HG02840 (cell line): ENCODE data around the gene KCNQ2.

Source experiments
- ATAC-seq: cut with Tn5 transposase; IDR thresholded peaks from one replicate; pipeline ENCODE4 v1.9.1; 2021; ENCODE audit warnings: mild to moderate bottlenecking, moderate library complexity, moderate number of reproducible peaks; ENCODE audit not compliant: unreplicated experiment, low FRiP score

KCNQ2 gene

DNA sequence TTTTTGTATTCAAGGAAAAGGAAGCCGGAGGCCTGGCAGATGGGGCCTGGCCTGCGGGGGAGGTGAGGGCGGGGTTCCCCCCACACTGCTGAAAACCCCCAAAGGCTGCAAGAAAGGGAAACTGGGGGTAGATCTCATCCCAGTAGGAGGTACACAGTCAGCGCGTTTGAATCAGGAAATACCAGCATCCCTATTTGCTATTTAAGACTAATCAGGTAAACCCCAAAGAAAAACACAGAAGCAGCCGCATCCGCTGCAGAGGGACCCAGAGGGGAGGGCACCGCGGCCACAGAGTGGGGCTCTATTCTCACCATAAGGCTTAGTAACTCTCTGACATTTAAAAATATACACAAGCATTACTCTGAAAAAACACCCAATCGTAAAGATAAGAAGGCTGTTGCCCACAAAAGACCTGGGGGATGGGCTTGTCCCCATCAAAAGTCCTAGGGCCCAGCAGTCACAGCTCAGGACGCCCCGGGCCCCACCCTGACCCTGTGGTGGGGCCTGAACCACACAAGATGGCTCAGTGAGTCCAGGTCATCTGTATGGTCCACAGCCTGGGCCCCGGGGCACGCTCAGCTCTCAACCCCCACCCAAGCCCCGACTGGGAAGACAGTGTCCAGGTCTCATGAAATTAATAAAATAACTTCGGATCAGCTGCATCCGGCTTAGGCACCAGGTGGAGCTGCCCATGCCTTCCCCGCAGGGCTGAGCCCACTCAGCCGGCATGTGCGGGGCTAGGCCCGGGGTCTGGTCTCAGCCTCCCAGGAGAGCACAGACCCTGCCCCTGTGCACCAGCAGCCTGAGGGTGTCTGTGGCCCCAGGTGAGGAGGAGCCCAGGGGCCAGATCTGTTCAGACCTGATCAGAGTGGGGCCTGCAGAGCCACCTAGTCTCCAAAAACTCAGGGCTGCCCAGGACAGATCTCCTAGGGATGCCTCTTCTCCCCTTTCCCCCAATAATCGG lies 31.0 kb downstream of the KCNQ2 start:
- ATAC-seq, result no peak

DNA sequence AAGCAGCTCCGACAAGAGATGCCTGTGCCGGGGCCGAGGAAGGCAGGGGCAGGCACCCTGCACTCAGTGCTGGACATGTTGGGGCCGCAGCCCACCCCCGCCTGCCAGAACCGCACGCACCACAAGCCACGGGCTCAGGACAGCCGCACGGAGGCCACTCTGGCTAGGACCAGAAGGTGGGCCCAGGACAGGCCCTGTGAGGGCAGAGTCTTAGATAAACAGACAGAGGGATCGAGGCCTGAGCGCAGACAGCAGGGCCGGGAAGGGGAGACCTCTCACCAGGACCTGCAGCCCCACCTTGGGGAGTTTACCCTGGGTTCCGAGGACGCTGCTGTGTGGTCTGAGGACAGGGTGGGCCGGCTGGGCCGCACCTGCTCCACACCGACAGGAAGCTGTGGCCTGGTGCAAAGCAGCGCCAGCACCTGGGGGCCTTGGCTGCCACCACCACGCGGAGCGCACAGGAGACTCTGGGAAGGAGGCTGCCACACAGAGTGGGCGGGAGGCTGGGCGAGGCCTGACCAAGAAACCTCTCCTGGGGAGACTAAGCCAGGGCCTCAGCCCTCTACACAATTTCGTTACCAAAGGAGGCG lies 32.0 kb downstream of the KCNQ2 start:
- ATAC-seq, result no peak

DNA sequence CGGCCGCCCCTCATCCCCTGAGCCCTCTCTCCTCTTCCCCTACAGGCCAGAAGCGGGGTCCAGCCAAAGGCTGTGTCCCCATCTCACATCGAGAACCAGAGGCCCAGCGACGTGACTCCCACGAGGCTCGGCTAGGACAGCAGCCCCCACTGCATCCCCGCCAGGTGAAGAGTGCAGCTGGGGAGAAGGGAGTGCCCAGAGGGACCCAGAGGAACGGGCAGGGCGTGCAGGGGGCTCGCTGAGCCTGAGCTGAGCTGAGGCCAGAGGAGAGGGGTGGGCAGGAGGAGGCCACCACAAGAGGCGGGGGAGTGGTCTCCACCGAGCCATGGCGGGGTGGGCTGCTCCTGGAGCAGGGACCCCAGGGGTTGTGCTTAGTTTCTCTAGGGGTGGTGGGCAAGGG lies 32.6 kb downstream of the KCNQ2 start:
- no peak for ATAC-seq

DNA sequence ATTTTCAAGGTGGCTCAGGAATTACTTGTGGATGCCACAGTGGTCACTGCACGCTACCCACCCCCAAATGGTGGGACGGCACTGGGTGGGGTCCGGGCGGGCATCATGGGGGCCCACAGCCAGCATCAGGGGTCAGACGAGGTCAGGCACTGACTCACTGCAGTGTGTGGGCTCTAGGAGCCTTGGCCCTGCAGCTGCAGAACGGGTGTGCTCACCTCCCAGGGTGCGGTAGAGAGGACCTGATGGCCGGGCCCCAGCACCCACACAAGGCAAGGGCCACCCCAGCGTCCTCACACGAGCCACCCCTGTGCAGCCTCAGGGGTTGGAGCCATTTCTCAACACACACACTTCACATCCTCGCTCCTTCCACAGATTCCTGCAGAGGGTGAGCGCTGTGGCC lies 34.3 kb downstream of the KCNQ2 start:
- no peak for ATAC-seq

DNA sequence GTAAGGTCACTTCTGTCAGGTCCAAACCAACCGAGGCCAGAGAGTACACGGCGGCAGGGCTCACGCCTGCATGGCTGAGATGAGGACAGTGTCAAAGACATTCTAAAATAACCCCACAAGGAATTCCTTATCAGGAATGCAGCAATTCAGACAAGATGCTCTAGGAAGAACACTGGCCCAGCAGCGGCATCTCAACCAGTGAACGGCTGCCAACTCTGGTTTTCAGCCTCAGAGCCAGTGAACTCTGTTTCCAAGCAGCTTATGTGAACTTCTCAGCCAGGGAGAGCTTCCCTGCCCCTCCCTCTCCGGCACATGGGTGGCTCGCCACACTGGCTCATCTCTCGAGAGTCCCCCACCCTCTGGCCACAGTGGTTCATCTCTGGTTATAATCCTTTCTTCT lies 36.9 kb downstream of the KCNQ2 start:
- ATAC-seq, result no peak

DNA sequence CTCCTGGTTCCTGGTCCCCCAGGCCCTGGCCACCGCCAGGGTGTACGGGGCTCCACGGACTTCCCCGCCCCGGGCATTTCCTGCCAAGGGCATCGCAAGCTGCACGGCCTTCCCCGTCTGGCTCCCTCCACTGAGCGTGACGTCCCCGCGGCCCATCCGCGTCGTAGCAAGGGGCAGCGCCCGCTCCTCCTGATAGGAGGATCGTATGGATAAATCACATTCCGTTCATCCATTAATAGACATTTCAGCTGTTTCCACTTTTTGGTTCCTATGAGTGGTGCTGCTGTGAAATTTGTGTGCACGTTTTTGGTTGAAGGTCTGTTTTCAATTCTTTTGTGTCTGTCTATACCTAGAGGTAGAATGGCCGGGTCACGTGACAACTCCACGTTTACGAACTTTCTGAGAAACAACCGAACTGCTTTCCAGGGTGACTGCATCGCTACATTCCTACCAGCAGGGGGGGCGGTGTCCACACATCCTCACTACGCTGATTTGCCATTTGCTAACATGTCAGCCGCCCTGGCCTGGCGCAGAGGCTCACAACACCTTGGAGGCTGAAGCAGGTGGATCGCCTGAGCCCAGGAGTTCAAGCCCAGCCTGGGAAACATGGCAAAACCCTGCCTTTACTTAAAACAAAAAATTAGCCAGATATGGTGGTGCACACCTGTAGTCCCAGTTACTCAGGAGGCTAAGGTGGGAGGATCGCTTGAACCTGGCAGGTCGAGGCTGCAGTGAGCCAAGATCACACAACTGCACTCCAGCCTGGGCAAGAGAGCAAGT lies 37.7 kb downstream of the KCNQ2 start:
- no peak for ATAC-seq

DNA sequence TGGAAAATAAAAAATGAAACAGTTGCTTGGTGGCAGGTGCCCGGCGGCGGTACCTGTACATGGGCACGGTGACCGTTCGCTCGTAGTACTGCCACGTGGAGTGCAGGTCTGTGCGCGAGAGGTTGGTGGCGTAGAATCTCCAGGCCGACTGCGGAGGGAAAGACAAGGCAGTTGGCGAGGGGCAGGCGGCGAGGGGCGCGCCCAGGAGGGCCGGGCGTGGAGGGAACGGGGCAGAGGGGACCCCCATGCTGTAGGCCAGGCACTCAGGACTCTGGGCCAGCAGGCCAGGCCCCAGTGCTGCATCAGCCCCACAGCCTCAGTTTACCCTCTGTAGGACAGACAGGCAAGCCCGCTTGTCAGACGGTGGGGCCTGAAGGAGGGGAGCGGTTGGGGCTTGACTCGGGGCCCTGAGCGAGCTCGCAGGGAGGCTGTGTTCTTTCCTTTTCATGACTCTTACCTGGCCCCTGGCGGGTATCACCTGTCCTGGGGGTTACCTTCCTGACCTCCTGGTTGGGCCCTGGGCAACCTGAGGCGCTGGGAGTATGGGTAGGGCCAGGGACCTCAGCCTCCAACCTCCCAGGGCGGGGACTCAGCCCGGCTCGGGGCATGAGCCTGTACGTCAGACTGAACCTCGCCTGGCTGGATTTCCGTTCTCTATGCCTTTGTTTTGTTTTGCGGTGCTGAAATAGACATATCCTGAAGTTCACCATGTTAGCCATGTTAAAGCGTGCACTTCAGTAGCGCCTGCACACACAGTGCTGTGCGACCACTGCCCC lies 38.5 kb downstream of the KCNQ2 start:
- ATAC-seq, result no peak

DNA sequence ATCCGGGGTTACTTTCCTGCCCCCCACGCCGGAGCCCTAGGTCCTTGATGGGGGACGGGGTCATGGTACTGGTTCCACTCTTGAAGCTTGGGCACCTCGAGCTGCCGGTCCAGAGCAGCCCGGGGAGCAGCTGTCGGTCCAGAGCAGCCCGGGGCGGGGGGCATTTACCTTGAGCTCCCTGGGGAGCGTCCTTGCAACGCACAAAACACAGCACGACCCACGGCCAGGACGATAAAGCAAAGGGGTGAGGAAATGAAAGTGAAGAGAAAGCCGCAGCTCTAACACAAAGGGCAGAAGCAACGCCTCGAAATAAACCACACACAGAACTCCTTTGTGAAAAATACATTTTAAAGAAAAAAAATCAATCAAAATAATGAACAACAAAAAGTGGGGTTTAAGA lies 39.1 kb downstream of the KCNQ2 start:
- ATAC-seq, result no peak

DNA sequence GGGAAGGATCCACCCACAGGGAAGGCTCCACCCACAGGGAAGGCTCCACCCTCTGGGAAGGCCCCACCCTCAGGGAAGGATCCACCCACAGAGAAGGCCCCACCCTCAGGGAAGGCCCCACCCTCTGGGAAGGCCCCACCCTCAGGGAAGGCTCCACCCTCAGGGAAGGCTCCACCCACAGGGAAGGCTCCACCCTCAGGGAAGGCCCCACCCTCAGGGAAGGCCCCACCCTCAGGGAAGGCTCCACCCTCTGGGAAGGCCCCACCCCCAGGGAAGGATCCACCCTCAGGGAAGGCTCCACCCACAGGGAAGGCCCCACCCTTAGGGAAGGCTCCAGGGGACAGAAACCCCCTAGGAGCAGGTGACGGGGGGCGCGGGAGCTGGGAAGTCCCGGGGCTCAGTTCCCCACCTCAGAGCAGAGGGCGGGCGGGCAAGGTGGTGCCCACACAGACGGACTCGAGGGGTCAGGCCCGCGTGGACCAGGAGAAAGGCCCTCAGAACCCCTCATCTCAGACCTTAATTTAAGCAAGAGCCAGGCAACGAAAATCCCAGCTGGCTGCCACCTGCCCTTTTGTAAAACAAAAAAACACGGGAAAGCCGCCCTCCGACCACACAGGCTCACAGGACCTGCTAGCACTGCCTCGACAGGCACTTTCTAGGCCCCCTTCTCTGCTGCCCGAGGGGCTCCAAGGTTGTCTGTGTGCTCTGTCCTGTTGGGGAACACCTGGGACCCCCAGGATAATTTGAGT lies 39.7 kb downstream of the KCNQ2 start:
- no peak for ATAC-seq

DNA sequence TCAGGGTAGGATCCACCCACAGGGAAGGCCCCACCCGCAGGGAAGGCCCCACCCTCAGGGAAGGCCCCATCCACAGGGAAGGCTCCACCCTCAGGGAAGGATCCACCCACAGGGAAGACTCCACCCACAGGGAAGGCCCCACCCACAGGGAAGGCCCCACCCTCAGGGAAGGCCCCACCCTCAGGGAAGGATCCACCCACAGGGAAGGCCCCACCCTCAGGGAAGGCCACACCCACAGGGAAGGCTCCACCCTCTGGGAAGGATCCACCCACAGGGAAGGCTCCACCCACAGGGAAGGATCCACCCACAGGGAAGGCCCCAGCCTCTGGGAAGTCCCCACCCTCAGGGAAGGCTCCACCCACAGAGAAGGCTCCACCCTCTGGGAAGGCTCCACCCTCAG lies 40.5 kb downstream of the KCNQ2 start:
- ATAC-seq, result no peak

DNA sequence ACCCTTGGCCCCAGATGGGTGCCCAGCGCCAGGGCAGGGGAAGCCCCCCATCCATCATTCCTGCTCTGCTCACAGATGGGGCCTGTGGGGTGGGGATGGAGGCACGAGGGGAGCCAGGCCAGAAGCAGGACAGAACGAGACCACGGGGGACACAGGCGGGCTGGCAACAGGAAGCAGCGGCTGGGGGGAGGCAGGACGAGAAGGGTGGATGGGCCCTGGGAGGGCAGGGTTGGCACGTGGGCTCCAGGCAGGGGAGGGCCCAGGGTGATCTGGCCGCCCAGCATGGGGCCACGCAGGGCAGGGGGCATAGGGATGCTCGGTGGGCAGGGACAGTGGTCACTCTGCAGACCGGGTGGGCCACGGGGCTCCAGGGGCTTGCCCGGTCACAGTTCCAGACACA lies 41.6 kb downstream of the KCNQ2 start:
- no peak for ATAC-seq

DNA sequence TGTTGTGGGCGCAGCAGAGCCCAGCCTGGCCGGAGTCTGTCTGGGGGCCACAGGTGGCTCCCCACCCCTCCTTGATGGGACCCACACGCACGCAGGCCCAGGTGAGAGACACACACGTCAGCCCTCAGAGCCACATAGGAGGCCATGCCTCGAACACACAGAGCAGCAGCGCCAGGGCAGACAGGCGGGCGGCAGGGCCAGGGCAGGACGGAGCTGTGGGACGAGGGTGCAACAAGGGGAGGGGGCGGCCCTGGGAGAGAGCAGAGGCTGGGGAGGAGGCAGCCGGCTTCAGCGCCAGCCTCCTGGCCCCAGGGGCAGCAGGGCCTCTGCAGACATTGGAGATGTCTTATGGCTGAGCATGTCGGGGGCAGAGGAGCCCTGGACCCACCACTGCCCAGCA lies 42.5 kb downstream of the KCNQ2 start:
- no peak for ATAC-seq

DNA sequence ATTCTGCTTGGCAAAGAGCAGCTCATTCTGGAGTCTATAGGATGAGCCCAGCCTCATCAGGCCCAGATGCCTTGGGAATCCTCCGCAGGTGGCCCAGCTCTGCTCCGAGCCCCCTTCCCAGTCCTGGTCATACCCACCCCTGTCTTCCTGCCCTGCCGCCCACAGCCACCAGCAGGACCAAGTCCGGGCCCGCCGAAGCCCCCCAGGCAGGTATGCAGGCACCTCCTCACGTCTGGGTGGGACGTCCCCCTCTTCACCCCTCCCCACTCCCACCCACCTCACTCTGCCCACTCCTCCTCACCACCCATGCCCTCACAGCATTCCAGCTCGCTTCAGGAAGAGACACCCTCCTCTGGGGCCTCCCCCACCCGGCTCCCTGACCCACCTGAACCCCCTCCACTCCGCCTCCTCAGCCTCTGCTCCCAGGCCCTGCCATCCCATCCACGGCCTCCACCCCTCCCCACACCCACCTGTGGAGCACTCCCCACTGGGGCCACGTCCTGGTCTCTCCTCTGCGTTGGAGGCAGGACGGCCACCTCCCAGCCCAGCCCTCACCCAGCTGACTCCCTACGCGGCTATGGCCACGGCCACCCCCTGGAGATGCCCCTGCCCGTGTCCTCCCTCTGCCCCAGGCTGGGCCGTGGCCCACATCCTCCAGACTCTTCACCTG lies 43.4 kb downstream of the KCNQ2 start:
- ATAC-seq, result no peak

DNA sequence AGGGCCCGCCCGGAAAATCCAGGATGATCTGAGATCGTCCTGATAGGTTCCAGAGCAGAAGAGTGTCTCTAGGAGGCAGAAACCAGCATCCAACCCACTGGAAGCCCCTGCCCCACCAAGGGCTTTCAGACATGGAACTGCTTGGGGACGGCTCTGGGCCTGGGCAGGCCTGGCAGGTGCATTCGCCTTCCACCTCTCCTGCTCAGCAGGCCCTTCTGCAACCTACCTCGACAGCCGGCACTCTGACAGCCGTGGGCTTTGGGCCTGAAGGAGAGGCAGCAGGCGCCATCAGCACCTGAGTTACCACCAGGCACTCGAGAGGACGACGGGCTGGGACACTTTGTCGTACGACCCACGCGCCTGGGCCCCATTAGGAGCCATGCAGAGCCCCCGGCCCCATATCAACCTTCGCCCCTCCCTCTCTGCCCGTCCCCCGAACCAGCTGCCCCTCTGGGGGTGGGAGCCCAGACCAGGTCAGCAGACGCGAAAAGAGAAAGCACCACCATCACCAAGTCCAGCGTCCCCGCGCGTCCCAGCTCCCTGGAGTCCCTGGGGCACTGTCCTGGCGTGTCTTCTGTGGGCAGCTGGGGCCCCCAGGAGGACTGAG lies 44.6 kb downstream of the KCNQ2 start:
- ATAC-seq, result no peak

DNA sequence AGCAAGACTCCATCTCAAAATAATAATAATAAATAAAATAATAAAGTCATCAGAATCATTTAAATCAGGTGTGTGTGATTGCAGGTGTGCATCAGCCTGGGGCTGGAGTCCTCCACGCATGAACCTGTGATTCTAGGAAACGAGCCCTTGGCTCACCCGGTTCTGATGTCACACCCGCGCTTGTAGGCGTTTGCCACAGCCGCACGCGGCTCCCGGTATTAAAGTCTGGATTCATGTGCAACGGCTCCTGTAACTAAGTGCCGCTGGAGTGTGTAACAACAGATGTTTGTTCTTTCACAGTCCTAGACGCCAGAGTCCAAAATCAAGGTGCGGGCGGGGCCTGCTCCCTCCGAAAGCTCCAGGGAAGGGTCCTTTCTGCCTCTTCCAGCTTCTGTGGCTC lies 45.2 kb downstream of the KCNQ2 start:
- no peak for ATAC-seq

DNA sequence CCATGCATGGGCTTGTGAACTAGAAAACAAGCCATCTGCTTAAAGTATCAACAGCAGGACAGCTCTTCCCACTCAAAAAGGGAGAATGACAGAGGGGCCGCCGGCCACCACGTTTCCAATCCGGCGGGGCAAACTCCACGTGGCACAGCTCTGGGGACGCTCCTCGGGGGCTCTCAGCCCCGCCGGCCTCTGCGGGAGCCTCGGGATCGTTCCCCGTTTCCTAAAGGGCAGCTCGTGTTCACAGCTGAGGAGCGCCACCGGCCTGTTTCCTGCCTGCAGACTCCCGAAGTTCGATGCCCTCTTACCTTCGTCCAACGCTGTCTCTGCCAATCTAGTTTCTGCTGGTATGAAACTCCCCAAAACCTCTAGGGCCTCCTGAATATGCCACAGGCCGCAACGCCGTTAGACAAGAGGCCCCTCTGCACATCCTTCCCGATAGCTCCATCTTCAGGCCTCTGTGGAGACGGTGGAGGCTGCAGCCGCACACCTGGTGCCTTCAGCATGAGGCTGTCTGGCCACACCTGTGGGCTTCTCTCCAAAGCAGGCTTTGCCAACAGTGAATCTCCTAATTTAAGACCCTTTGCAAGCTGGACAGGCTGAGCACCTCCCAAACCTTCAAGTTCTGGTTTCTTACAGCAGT lies 46.5 kb downstream of the KCNQ2 start:
- no peak for ATAC-seq

DNA sequence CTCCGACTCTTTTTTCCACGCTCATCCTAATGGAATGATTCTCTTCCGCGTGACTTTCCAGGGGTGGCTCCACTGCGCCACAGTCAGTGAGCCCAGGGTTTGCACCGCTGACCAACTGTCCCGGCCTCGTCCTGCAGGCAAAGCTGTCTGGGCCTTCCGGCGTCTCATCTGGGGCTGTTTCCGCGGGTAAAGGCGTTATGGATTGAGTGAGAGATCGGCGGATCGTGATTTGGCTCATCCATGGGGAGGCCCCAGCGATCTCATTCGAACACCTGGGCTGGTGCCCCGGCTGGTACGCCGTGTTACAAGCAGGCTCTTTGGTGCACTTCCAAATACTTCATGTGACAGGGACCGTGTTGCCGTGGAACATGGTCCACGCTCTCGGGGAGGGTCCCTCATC lies 47.8 kb downstream of the KCNQ2 start:
- ATAC-seq, result no peak

DNA sequence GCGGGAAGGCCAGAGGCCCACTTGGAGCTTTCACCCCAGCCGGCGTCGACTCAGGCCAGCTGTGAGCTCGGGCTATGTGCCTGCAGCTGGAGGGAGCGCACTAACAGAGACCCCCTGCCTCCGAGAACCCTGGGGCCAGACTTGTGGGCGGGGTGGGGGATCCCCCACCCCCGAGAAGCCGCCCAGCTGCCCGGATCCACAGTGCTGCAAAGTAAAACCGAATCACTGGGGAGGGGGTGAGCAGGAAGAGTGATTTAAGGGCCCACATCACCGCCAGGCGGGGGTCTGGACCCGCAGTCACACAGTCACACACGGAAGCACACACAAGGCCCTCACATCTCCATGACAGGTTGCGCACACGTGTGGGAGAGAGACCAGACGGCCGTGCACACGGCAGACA lies 48.7 kb downstream of the KCNQ2 start:
- ATAC-seq, result no peak
